ENCODE measurements around the gene ABHD6. TPM values are rescaled to one million over a fixed set of nuclear protein-coding genes. Genes with fewer than 3 reads are reported as not detected.

ABHD6 gene
- total RNA-seq, 1 donor from 2014 or later, result 4.9 TPM

DNA sequence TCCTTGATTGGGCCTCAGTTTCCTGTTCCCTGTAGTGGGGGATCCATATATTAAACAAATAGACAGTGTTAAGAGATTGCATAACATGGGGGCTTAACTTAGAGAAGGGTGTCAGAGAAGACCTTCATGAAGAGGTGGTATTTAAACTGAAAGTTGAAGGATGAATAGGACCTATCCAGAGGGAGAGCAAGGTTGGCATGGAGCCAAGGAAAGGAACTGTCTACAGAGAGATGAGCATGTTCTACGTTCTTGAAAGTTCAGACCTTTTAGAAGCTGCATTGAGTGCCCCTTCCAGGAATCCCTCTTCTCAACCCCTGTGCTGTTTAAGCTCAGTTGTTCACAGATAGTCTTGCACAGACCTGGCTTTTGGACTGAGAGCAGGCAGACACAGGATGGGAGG is 71.1 kb downstream of the ABHD6 start:
- no peaks in the 10 kb centered on the region for H3K9me3 Mint-ChIP-seq
- TF ChIP-seq CTCF (IDR thresholded peaks at IDR 0.05; ENCODE audit: unreplicated experiment), result no peak
- peak overlapping the region; percentile 21 for H3K4me3 Mint-ChIP-seq
- H3K27ac Mint-ChIP-seq, result peak overlapping the region; percentile 21
- H3K27me3 Mint-ChIP-seq (ENCODE audit: low read depth), result no peaks in the 10 kb centered on the region
- DNase-seq (ENCODE audit: low spot score in 2 of 2, unreplicated experiment in 2 of 2), result no peak
- H3K4me1 Mint-ChIP-seq, result peaks cover 26% of the 10 kb centered on the region
- H3K36me3 Mint-ChIP-seq, result peaks cover 26% of the 10 kb centered on the region

DNA sequence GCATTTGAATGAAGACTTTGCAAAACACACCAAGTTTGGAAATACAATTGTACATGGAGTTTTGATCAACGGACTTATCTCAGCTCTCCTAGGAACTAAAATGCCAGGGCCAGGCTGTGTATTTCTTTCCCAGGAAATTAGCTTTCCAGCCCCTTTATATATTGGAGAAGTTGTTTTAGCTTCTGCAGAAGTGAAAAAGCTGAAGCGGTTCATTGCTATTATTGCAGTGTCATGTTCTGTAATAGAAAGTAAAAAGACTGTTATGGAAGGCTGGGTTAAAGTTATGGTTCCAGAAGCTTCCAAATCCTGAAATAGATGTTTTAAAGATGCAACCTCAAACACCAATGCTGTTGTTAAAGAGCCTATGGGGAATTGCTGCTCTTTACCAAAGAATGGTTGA is 80.2 kb downstream of the ABHD6 start:
- H3K4me3 Mint-ChIP-seq, result no peak overlapping the region
- no peak for DNase-seq (ENCODE audit: low spot score in 2 of 2, unreplicated experiment in 2 of 2)
- H3K4me1 Mint-ChIP-seq, result no peaks in the 10 kb centered on the region
- H3K36me3 Mint-ChIP-seq, result peaks cover 47% of the 10 kb centered on the region
- H3K27me3 Mint-ChIP-seq (ENCODE audit: low read depth), result no peaks in the 10 kb centered on the region
- TF ChIP-seq CTCF (IDR thresholded peaks at IDR 0.05; ENCODE audit: unreplicated experiment), result no peak
- H3K27ac Mint-ChIP-seq, result no peak overlapping the region
- no peaks in the 10 kb centered on the region for H3K9me3 Mint-ChIP-seq

- H3K27ac Mint-ChIP-seq, result no peak overlapping the region
- H3K4me3 Mint-ChIP-seq, result no peak overlapping the region
- peaks cover 22% of the 10 kb centered on the region for H3K4me1 Mint-ChIP-seq
- no peaks in the 10 kb centered on the region for H3K9me3 Mint-ChIP-seq
- DNase-seq (ENCODE audit: low spot score in 2 of 2, unreplicated experiment in 2 of 2), result no peak
- peaks cover 19% of the 10 kb centered on the region for H3K36me3 Mint-ChIP-seq
- no peaks in the 10 kb centered on the region for H3K27me3 Mint-ChIP-seq (ENCODE audit: low read depth)
- no peak for TF ChIP-seq CTCF (IDR thresholded peaks at IDR 0.05; ENCODE audit: unreplicated experiment)
These were observed 84.2 kb downstream of the ABHD6 start for GRCh38 chr3:58321791-58322190.

GRCh38 chr3:58322793-58323192 is 85.2 kb downstream of the ABHD6 start:
- H3K4me1 Mint-ChIP-seq, result peaks cover 22% of the 10 kb centered on the region
- H3K27ac Mint-ChIP-seq, result no peak overlapping the region
- DNase-seq (ENCODE audit: low spot score in 2 of 2, unreplicated experiment in 2 of 2), result no peak
- no peak for TF ChIP-seq CTCF (IDR thresholded peaks at IDR 0.05; ENCODE audit: unreplicated experiment)
- no peaks in the 10 kb centered on the region for H3K27me3 Mint-ChIP-seq (ENCODE audit: low read depth)
- no peaks in the 10 kb centered on the region for H3K9me3 Mint-ChIP-seq
- no peak overlapping the region for H3K4me3 Mint-ChIP-seq
- peaks cover 14% of the 10 kb centered on the region for H3K36me3 Mint-ChIP-seq

- Mint-ChIP-seq H3K4me1 (peaks cover 22% of the 10 kb centered on the region), H3K27me3 (ENCODE audit: low read depth) (no peaks in the 10 kb centered on the region), H3K27ac (peak overlapping the region; percentile 14)
These were observed 86.2 kb downstream of the ABHD6 start for GRCh38 chr3:58323529-58324390.

More at GRCh38 chr3:58323529-58324390, 86.2 kb downstream of the ABHD6 start:
- Mint-ChIP-seq H3K9me3 (no peaks in the 10 kb centered on the region), H3K4me3 (no peak overlapping the region), H3K36me3 (peaks cover 8% of the 10 kb centered on the region)
- no peak for DNase-seq (ENCODE audit: low spot score in 2 of 2, unreplicated experiment in 2 of 2)
- no peak for TF ChIP-seq CTCF (IDR thresholded peaks at IDR 0.05; ENCODE audit: unreplicated experiment)

All from mesothelial cell of epicardium (in vitro differentiated cells).